ENCODE data around the gene RASAL1. TPM values are rescaled to one million over a fixed set of nuclear protein-coding genes. Genes with fewer than 3 reads are reported as not detected.
"Not testable (repeated sequence)": the region's sequence is repeated elsewhere in the genome, so short reads cannot be mapped to it uniquely, and the experiment has no call there.

RASAL1 gene
- total RNA-seq, 1 donor = not detected

GRCh38 chr12:113144806-113145205 is 9.2 kb upstream of the RASAL1 start:
- no peak overlapping the region for H3K4me3 ChIP-seq (ENCODE audit: insufficient read depth, low read length)
- H3K4me1 ChIP-seq (ENCODE audit: insufficient read depth, low read length) = peaks cover 2% of the 10 kb centered on the region
- no peak for TF ChIP-seq CTCF (IDR thresholded peaks at IDR 0.05; ENCODE audit: extremely low read depth, low read depth, low read length)
- DNase-seq (ENCODE audit: insufficient read length, low spot score, missing footprints) = peak; percentile 23
- H3K27me3 ChIP-seq (ENCODE audit: insufficient read depth, low read length) = no peaks in the 10 kb centered on the region
- H3K9me3 ChIP-seq (ENCODE audit: low read depth, low read length) = no peaks in the 10 kb centered on the region
- no peaks in the 10 kb centered on the region for H4K20me1 ChIP-seq (ENCODE audit: insufficient read depth, low read length)
- no peaks in the 10 kb centered on the region for H3K36me3 ChIP-seq (ENCODE audit: insufficient read depth, low read length)
- no peak overlapping the region for H3K4me2 ChIP-seq (ENCODE audit: insufficient read depth, low read length)
- no peaks in the 10 kb centered on the region for H3K79me2 ChIP-seq (ENCODE audit: insufficient read depth, low read length)
- H2AFZ ChIP-seq (ENCODE audit: low read length) = no peak overlapping the region
- no peak overlapping the region for H3K27ac ChIP-seq (ENCODE audit: low read depth, low read length)

- Histone ChIP-seq H3K9me3 (ENCODE audit: low read depth, low read length) (no peaks in the 10 kb centered on the region), H3K4me1 (ENCODE audit: insufficient read depth, low read length) (no peaks in the 10 kb centered on the region), H3K4me2 (ENCODE audit: insufficient read depth, low read length) (no peak overlapping the region), H3K27me3 (ENCODE audit: insufficient read depth, low read length) (no peaks in the 10 kb centered on the region), H3K27ac (ENCODE audit: low read depth, low read length) (no peak overlapping the region), H2AFZ (ENCODE audit: low read length) (no peak overlapping the region), H3K79me2 (ENCODE audit: insufficient read depth, low read length) (no peaks in the 10 kb centered on the region), H3K36me3 (ENCODE audit: insufficient read depth, low read length) (no peaks in the 10 kb centered on the region), H3K4me3 (ENCODE audit: insufficient read depth, low read length) (no peak overlapping the region), H4K20me1 (ENCODE audit: insufficient read depth, low read length) (no peaks in the 10 kb centered on the region)
- TF ChIP-seq CTCF (IDR thresholded peaks at IDR 0.05; ENCODE audit: extremely low read depth, low read depth, low read length) = no peak
- no peak for DNase-seq (ENCODE audit: insufficient read length, low spot score, missing footprints)
Measured at GRCh38 chr12:113143959-113144358, 8.4 kb upstream of the RASAL1 start.

GRCh38 chr12:113142886-113143332 is 7.3 kb upstream of the RASAL1 start:
- no peak overlapping the region for H3K4me3 ChIP-seq (ENCODE audit: insufficient read depth, low read length)
- peak; percentile 45 for DNase-seq (ENCODE audit: insufficient read length, low spot score, missing footprints)
- no peak overlapping the region for H2AFZ ChIP-seq (ENCODE audit: low read length)
- H3K4me1 ChIP-seq (ENCODE audit: insufficient read depth, low read length) = no peaks in the 10 kb centered on the region
- H3K9me3 ChIP-seq (ENCODE audit: low read depth, low read length) = no peaks in the 10 kb centered on the region
- no peaks in the 10 kb centered on the region for H4K20me1 ChIP-seq (ENCODE audit: insufficient read depth, low read length)
- no peaks in the 10 kb centered on the region for H3K36me3 ChIP-seq (ENCODE audit: insufficient read depth, low read length)
- TF ChIP-seq CTCF (IDR thresholded peaks at IDR 0.05; ENCODE audit: extremely low read depth, low read depth, low read length) = no peak
- no peak overlapping the region for H3K4me2 ChIP-seq (ENCODE audit: insufficient read depth, low read length)
- no peak overlapping the region for H3K27ac ChIP-seq (ENCODE audit: low read depth, low read length)
- no peaks in the 10 kb centered on the region for H3K79me2 ChIP-seq (ENCODE audit: insufficient read depth, low read length)
- no peaks in the 10 kb centered on the region for H3K27me3 ChIP-seq (ENCODE audit: insufficient read depth, low read length)

GRCh38 chr12:113142173-113142885 is 6.8 kb upstream of the RASAL1 start:
- Histone ChIP-seq H3K27ac (ENCODE audit: low read depth, low read length) (no peak overlapping the region), H3K4me3 (ENCODE audit: insufficient read depth, low read length) (no peak overlapping the region), H4K20me1 (ENCODE audit: insufficient read depth, low read length) (no peaks in the 10 kb centered on the region), H3K4me1 (ENCODE audit: insufficient read depth, low read length) (no peaks in the 10 kb centered on the region), H3K79me2 (ENCODE audit: insufficient read depth, low read length) (no peaks in the 10 kb centered on the region), H2AFZ (ENCODE audit: low read length) (no peak overlapping the region), H3K27me3 (ENCODE audit: insufficient read depth, low read length) (no peaks in the 10 kb centered on the region), H3K4me2 (ENCODE audit: insufficient read depth, low read length) (no peak overlapping the region), H3K36me3 (ENCODE audit: insufficient read depth, low read length) (no peaks in the 10 kb centered on the region), H3K9me3 (ENCODE audit: low read depth, low read length) (no peaks in the 10 kb centered on the region)
- peak; percentile 58 for DNase-seq (ENCODE audit: insufficient read length, low spot score, missing footprints)
- TF ChIP-seq CTCF (IDR thresholded peaks at IDR 0.05; ENCODE audit: extremely low read depth, low read depth, low read length) = no peak

- not testable (repeated sequence) for H3K4me1 ChIP-seq (ENCODE audit: insufficient read depth, low read length); H3K79me2 ChIP-seq (ENCODE audit: insufficient read depth, low read length); H4K20me1 ChIP-seq (ENCODE audit: insufficient read depth, low read length); H3K36me3 ChIP-seq (ENCODE audit: insufficient read depth, low read length); H3K27ac ChIP-seq (ENCODE audit: low read depth, low read length); H3K27me3 ChIP-seq (ENCODE audit: insufficient read depth, low read length); H3K4me3 ChIP-seq (ENCODE audit: insufficient read depth, low read length); H3K4me2 ChIP-seq (ENCODE audit: insufficient read depth, low read length); DNase-seq (ENCODE audit: insufficient read length, low spot score, missing footprints); H2AFZ ChIP-seq (ENCODE audit: low read length); H3K9me3 ChIP-seq (ENCODE audit: low read depth, low read length)
Measured at GRCh38 chr12:113141716-113142115, 6.2 kb upstream of the RASAL1 start.

Data from osteoblast (primary cell).